ENCODE results near the gene ZNF324. TPM values are rescaled to one million over a fixed set of nuclear protein-coding genes. Genes with fewer than 3 reads are reported as not detected.

Gene ZNF324
- total and polyA plus RNA-seq, 9 of the 15 experiments (the other 6 are each of a cell fraction or from before 2014, with no cell fraction given) = 0.92 to 16.4 (median 5.3) TPM

DNA sequence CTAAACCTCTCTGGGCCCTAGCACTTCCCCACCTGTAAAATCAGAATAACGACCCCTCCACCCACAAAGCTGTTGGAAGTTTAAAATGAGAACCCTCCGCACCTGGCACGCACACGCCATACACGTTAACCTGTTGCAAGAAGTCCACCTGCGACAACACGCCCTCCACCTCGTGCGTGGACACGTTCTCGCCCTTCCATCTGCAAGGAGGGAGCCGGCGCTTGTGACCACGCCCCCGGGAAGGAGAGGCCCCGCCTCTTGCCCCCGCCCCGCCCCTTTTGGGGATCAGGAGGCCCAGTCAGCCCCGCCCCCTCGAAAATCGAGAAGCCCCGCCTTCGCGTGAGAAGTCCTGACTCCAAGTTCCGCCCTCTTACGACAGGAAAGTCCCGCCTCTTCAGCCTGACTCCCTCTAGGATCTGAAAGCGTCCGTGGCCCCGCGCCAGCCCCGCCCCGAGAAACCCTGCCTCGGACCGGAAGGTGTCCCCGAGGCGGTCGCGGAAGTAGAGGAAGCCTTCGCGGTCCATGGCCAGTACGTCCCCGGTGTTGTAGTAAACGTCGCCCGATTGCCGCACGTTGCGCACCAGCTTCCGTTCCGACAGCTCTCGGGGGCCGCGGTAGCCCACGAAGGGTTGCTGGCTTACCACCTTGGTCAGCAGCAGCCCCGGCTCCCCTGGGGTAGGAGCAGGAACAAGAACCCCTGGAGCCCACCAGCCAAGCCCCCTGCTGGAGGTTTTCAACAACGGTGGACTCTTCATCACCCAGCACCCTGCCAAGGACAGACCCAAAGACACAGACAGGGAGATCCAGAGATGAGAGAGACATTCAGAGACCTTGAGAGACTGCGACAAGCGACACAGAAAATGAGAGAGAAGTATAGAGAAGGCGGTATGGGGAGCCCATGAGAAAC lies 32.4 kb downstream of the ZNF324 start (continued):
- TF ChIP-seq CREB3 (tag; conservative IDR thresholded peaks at IDR 0.05; ENCODE audit: low read depth) (no peak), EHMT2 (IDR thresholded peaks at IDR 0.05) (no peak; the same call in 1 of the 2 replicates), KHSRP (IDR thresholded peaks at IDR 0.05) (no peak), CHD1 (IDR thresholded peaks at IDR 0.05; ENCODE audit: low read length) (no peak), ZBTB2 (IDR thresholded peaks at IDR 0.05) (no peak; the same call in 1 of the 2 replicates), ASH1L (IDR thresholded peaks at IDR 0.05; ENCODE audit: borderline replicate concordance, low read depth, partially characterized antibody) (no peak), ARID2 (IDR thresholded peaks at IDR 0.05) (no peak), STAT6 (CRISPR knock-in tag; IDR thresholded peaks at IDR 0.05) (no peak), TBL1XR1 (IDR thresholded peaks at IDR 0.05; ENCODE audit: low read length in 2 of 2) (peak in 1 of 2 experiments; percentile 70; a peak in 1 of 4 replicates), ZNF124 (CRISPR knock-in tag; IDR thresholded peaks at IDR 0.05) (no peak), PML (IDR thresholded peaks at IDR 0.05; ENCODE audit: low read length) (peak; percentile 74), ZNF184 (CRISPR knock-in tag; IDR thresholded peaks at IDR 0.05) (no peak), ZFX (CRISPR knock-in tag; IDR thresholded peaks at IDR 0.05) (no peak; the same call in 1 of the 2 replicates), EGR1 (conservative IDR thresholded peaks at IDR 0.05) (peak; percentile 17; the same call in 1 of the 2 replicates), NUFIP1 (IDR thresholded peaks at IDR 0.05; ENCODE audit: partially characterized antibody) (peak; percentile 50), ATF2 (CRISPR knock-in tag; IDR thresholded peaks at IDR 0.05) (no peak), HCFC1 (IDR thresholded peaks at IDR 0.05; ENCODE audit: low read depth, low read length) (peak; percentile 89), ZKSCAN8 (CRISPR knock-in tag; IDR thresholded peaks at IDR 0.05) (no peak), MTA3 (IDR thresholded peaks at IDR 0.05; ENCODE audit: borderline replicate concordance) (peak; percentile 90; the same call in 1 of the 2 replicates), LARP7 (IDR thresholded peaks at IDR 0.05) (no peak; the same call in 1 of the 2 replicates)
- TF ChIP-seq, protein P1, sequence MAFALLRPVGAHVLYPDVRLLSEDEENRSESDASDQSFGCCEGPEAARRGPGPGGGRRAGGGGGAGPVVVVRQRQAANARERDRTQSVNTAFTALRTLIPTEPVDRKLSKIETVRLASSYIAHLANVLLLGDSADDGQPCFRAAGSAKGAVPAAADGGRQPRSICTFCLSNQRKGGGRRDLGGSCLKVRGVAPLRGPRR (CRISPR knock-in tag; IDR thresholded peaks at IDR 0.05) = no peak
- TF ChIP-seq, protein P2, sequence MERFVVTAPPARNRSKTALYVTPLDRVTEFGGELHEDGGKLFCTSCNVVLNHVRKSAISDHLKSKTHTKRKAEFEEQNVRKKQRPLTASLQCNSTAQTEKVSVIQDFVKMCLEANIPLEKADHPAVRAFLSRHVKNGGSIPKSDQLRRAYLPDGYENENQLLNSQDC (CRISPR knock-in tag; IDR thresholded peaks at IDR 0.05) = no peak

Data from K562 (cell line).